HepG2 (cell line): ENCODE data around the gene MRPL39. TPM values are rescaled to one million over a fixed set of nuclear protein-coding genes. Genes with fewer than 3 reads are reported as not detected.

Experiments
- ATAC-seq: fragments of 200-7000 bp; cut with Tn5 transposase; 3 replicates; pipeline ENCODE4 v1.9.1; 2020; ENCODE audit warnings: mild to moderate bottlenecking, moderate library complexity
- BruUV-seq: library from RNA; stranded (reverse); fragments of 400-500 nt; replicated peaks from 2 replicates; lab custom pipeline; 2021; lab: Mats Ljungman, UMichigan
- CTCF ChIA-PET: fragments of 300-600 bp; formaldehyde crosslinking; extraction: SDS; loops from one replicate; lab custom pipeline; 2021; ENCODE audit warnings: low total read pairs, inconsistent platforms, low intra/inter-chr PET ratio; lab: Yijun Ruan, JAX
- POLR2A ChIA-PET: fragments of 350-600 bp; sonication (Branson Sonifier 250); formaldehyde crosslinking; loops from one replicate; lab custom pipeline; 2020; ENCODE audit warnings: antibody characterized with exemption, inconsistent platforms; lab: Yijun Ruan, JAX
- DNase-seq: peaks from one replicate; pipeline ENCODE4 v3.0.0-alpha.2; 2015; ENCODE audit warnings: low spot score
- FAIRE-seq: peaks from 3 replicates; lab custom pipeline; 2011; peaks lifted over from hg19 to GRCh38; lab: Jason Lieb, UNC
- H2AFZ ChIP-seq: one replicate; pipeline ENCODE4 v1.6.1; 2011; ENCODE audit warnings: low read length, inconsistent platforms
- H3K27ac ChIP-seq: fragments of 300-600 bp; 3 replicates; pipeline ENCODE4 v1.8.0; 2011; ENCODE audit warnings: mixed run types, mild to moderate bottlenecking, mixed read lengths, low read length, inconsistent platforms; ENCODE audit not compliant: insufficient read depth; ENCODE audit errors: extremely low read length
- H3K27me3 ChIP-seq, 2 experiments: fragments of 200-600 bp in 1 of 2; 2 replicates in 1 of 2; 3 replicates in 1 of 2; pipeline versions ENCODE4 v1.6.0 to v1.8.0; 2011; ENCODE audit warnings: low read length in 2 of 2, mild to moderate bottlenecking in 2 of 2, moderate library complexity in 2 of 2, inconsistent platforms in 1 of 2; ENCODE audit not compliant: insufficient read depth in 2 of 2, control insufficient read depth in 1 of 2
- H3K36me3 ChIP-seq, 2 experiments: fragments of 200-600 bp in 1 of 2; replicated peaks in 1 of 2; 2 replicates in 1 of 2; 3 replicates in 1 of 2; pipeline versions ENCODE4 v1.5.1 to v1.8.0; 2011; ENCODE audit warnings: low read length in 2 of 2, inconsistent platforms in 1 of 2; ENCODE audit not compliant: insufficient read depth in 2 of 2, control insufficient read depth in 1 of 2
- H3K4me1 ChIP-seq: 2 replicates; pipeline ENCODE4 v1.5.1; 2012; ENCODE audit warnings: low read length, inconsistent platforms; ENCODE audit not compliant: insufficient read depth
- H3K4me2 ChIP-seq: 2 replicates; pipeline ENCODE4 v1.6.0; 2011; ENCODE audit warnings: low read depth, low read length, inconsistent platforms
- H3K4me3 ChIP-seq, 3 experiments: fragments of 200-600 bp in 1 of 3; sonication (generic), shearing (Covaris generic) in 1 of 3; replicated peaks in 1 of 3; 2 replicates each; pipeline ENCODE4 v1.5.1; 2011 to 2016; ENCODE audit warnings: low read length in 3 of 3, inconsistent platforms in 2 of 3, low read depth in 2 of 3, mild to moderate bottlenecking in 2 of 3, control low read depth in 1 of 3, mixed read lengths in 1 of 3; ENCODE audit not compliant: insufficient read depth in 1 of 3
- H3K79me2 ChIP-seq: one replicate; pipeline ENCODE4 v1.6.1; 2011; ENCODE audit warnings: low read length, inconsistent platforms; ENCODE audit not compliant: insufficient read depth
- H3K9ac ChIP-seq: 2 replicates; pipeline ENCODE4 v1.6.0; 2011; ENCODE audit warnings: mild to moderate bottlenecking, low read depth, low read length, inconsistent platforms; ENCODE audit not compliant: insufficient read depth
- H3K9me3 ChIP-seq: 2 replicates; pipeline ENCODE4 v1.5.1; 2012; ENCODE audit warnings: mild to moderate bottlenecking, low read length
- H4K20me1 ChIP-seq: 2 replicates; pipeline ENCODE4 v1.6.0; 2011; ENCODE audit warnings: inconsistent platforms, mild to moderate bottlenecking, low read length, moderate library complexity; ENCODE audit not compliant: insufficient read depth
- ARNT2 ChIP-seq: sonication (generic); formaldehyde crosslinking; IDR thresholded peaks from 2 replicates; pipeline ENCODE4 v1.8.0; 2022; ENCODE audit warnings: mild to moderate bottlenecking, low read depth, missing genetic modification reagents, moderate library complexity
- KAT2B ChIP-seq: fragments of 150-350 bp; IDR thresholded peaks from 2 replicates; pipeline ENCODE4 v1.6.1; 2014; ENCODE audit warnings: low read depth, low read length, borderline replicate concordance
- LCORL ChIP-seq, 2 experiments: fragments of 450-650 bp in 1 of 2; sonication (generic) in 1 of 2; formaldehyde crosslinking in 1 of 2; IDR thresholded peaks; 2 replicates each; pipeline versions ENCODE4 v1.5.0 to v1.6.1; 2017 to 2020; ENCODE audit warnings: antibody characterized with exemption in 1 of 2, missing genetic modification reagents in 1 of 2
- MAFK ChIP-seq, 2 experiments: IDR thresholded peaks in 1 of 2; conservative IDR thresholded peaks in 1 of 2; 2 replicates each; pipeline ENCODE4 v1.6.1; 2011; ENCODE audit warnings: improper control_type of control experiment in 2 of 2, low read length in 2 of 2
- MBNL3 ChIP-seq: fragments of 250-450 bp; sonication (Bioruptor Pico); conservative IDR thresholded peaks from 2 replicates; pipeline ENCODE4 v1.8.0; 2022; ENCODE audit warnings: mild to moderate bottlenecking, inconsistent platforms
- PLRG1 ChIP-seq: fragments of 450-650 bp; conservative IDR thresholded peaks from 2 replicates; pipeline ENCODE4 v1.6.1; 2016
- SP5 ChIP-seq: IDR thresholded peaks from 2 replicates; pipeline ENCODE4 v1.6.1; 2016; ENCODE audit warnings: low read depth, borderline replicate concordance
- TBL1XR1 ChIP-seq: fragments of 150-350 bp; IDR thresholded peaks from 2 replicates; pipeline ENCODE4 v1.6.1; 2014; ENCODE audit warnings: borderline replicate concordance, low read length; ENCODE audit not compliant: partially characterized antibody
- ZKSCAN1 ChIP-seq: fragments of 150-350 bp; IDR thresholded peaks from 2 replicates; pipeline ENCODE4 v1.6.1; 2014; ENCODE audit warnings: low read length
- ZNF235 ChIP-seq: sonication (generic); formaldehyde crosslinking; IDR thresholded peaks from 2 replicates; pipeline ENCODE4 v1.8.1; 2023; ENCODE audit warnings: mild to moderate bottlenecking, missing genetic modification reagents, borderline replicate concordance
- ZNF432 ChIP-seq: sonication (generic); formaldehyde crosslinking; IDR thresholded peaks from 2 replicates; pipeline ENCODE4 v1.5.0; 2020; ENCODE audit warnings: missing genetic modification reagents, mild to moderate bottlenecking, borderline replicate concordance
- ZNF589 ChIP-seq: sonication (generic); formaldehyde crosslinking; conservative IDR thresholded peaks from 2 replicates; pipeline ENCODE4 v1.8.0; 2022; ENCODE audit warnings: mild to moderate bottlenecking, moderate library complexity, missing genetic modification reagents
- ZNF607 ChIP-seq: sonication (generic); formaldehyde crosslinking; IDR thresholded peaks from 2 replicates; pipeline ENCODE4 v1.5.1; 2020; ENCODE audit warnings: missing genetic modification reagents, mild to moderate bottlenecking, borderline replicate concordance
- ZNF737 ChIP-seq: sonication (generic); formaldehyde crosslinking; IDR thresholded peaks from 2 replicates; pipeline ENCODE4 v1.5.0; 2020; ENCODE audit warnings: missing genetic modification reagents, mild to moderate bottlenecking, borderline replicate concordance
- WGBS: methylation state at CpG from one replicate; pipeline ENCODE4 v1.1.6; 2017; ENCODE audit warnings: low lambda C conversion rate; 5-methylcytosine and 5-hydroxymethylcytosine counted together
- in situ Hi-C: cut with HindIII; loops from 2 replicates; pipeline ENCODE4 v1.10.0; 2017; ENCODE audit warnings: low pct_unique_long_range_greater_than_20kb; ENCODE audit not compliant: extremely low pct_ligation_motif_present
- intact Hi-C: fragments of 100-400 bp; cut with micrococcal nuclease; formaldehyde crosslinking; loops from one replicate; pipeline ENCODE4 v1.10.0; 2022; ENCODE audit not compliant: unreplicated experiment
- polyA plus RNA-seq, 8 experiments: library from polyadenylated mRNA; depleted of rRNA in 3 of 8; stranded (reverse) in 7 of 8; unstranded in 1 of 8; fragments of >200 nt; fragmentation: Illumina TruSeq in 4 of 8; extraction: Trizol in 4 of 8; gene quantifications; 2 replicates each; pipeline versions ENCODE4 v1.2.1 to v1.2.3, GENCODE V29; 2011 to 2016; ENCODE audit warnings: low read depth in 4 of 8, missing spikeins in 1 of 8, mixed read lengths in 1 of 8; ENCODE audit not compliant: insufficient read depth in 1 of 8
- total RNA-seq, 5 experiments: library from RNA; depleted of rRNA; stranded (reverse); fragments of >200 nt; fragmentation: Illumina TruSeq; extraction: Trizol; gene quantifications; 2 replicates each; pipeline ENCODE4 v1.2.3, GENCODE V29; 2016; ENCODE audit warnings: low read depth in 1 of 5
- TF ChIP-seq, protein P1 (sequence below): IDR thresholded peaks from 2 replicates; pipeline ENCODE4 v1.6.1; 2018; ENCODE audit warnings: missing genetic modification reagents
- TF ChIP-seq, protein P2 (sequence below): sonication (generic); formaldehyde crosslinking; IDR thresholded peaks from 2 replicates; pipeline ENCODE4 v1.4.0; 2020; ENCODE audit warnings: missing genetic modification reagents, mild to moderate bottlenecking, borderline replicate concordance
- TF ChIP-seq, protein P3 (sequence below): sonication (generic); formaldehyde crosslinking; IDR thresholded peaks from 2 replicates; pipeline ENCODE4 v1.4.0; 2020; ENCODE audit warnings: mild to moderate bottlenecking, missing genetic modification reagents, borderline replicate concordance
- TF ChIP-seq, protein P4 (sequence below): sonication (generic); formaldehyde crosslinking; conservative IDR thresholded peaks from 2 replicates; pipeline ENCODE4 v1.4.0; 2020; ENCODE audit warnings: missing genetic modification reagents

Gene MRPL39
- total and polyA plus RNA-seq, 2 of the 13 experiments (the other 11 are each of a cell fraction or from before 2014, with no cell fraction given) = 29.1 to 91.2 TPM

DNA sequence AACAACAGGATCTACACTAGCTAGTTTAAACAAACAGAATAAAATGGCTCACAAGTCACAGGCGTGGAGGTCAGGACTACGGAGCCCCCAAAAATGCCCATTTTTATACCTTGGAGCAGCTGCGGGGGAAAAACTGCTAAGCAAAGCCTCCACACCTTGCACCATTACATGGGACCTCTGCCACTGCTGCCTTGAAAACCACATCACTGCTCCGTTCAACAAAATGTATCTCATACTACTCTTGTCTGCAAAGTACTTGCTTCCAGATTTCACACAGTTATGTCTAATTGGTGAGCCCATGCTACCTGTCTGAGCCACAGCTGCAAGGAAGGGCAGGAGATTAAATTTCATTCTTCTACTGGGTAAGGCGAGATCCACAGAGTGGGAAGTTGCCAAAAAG, 24.4 kb downstream of the MRPL39 start:
- Histone ChIP-seq H3K27me3 (no peaks in the 10 kb centered on the region), H3K4me3 (no peak overlapping the region), H3K9me3 (no peaks in the 10 kb centered on the region), H3K79me2 (no peaks in the 10 kb centered on the region), H2AFZ (no peak overlapping the region), H3K4me2 (no peak overlapping the region), H3K36me3 (peaks cover 5 to 21% of the 10 kb centered on the region in 2 experiments; a peak in 4 of 5 replicates), H3K27ac (no peak overlapping the region), H3K4me1 (no peaks in the 10 kb centered on the region), H3K9ac (no peak overlapping the region), H4K20me1 (no peaks in the 10 kb centered on the region)
- ChIA-PET CTCF (no interaction called here), POLR2A (no interaction called here)
- ATAC-seq (no peak), DNase-seq (no peak), FAIRE-seq (no peak)
- no TSS peak for BruUV-seq
- WGBS = 97% methylated on average over 5 of the region's 5 CpGs
- intact Hi-C loops = no loop called here
- in situ Hi-C loops = no loop called here
- TF ChIP-seq MAFK (conservative IDR thresholded peaks at IDR 0.05 in 1 of 2, IDR thresholded peaks at IDR 0.05 in 1 of 2; ENCODE audit: low read length in 2 of 2) (no peak), ZNF432 (CRISPR knock-in tag) (no peak), SP5 (no peak), MBNL3 (CRISPR knock-in tag) (no peak), ZNF607 (CRISPR knock-in tag) (no peak), PLRG1 (no peak), ZKSCAN1 (no peak), ZNF589 (CRISPR knock-in tag) (no peak), LCORL (IDR thresholded peaks at IDR 0.05) (no peak), LCORL (CRISPR knock-in tag; IDR thresholded peaks at IDR 0.05) (no peak), ZNF737 (CRISPR knock-in tag) (no peak), ZNF235 (CRISPR knock-in tag) (no peak), KAT2B (no peak), ARNT2 (CRISPR knock-in tag) (no peak), TBL1XR1 (no peak)
- TF ChIP-seq, protein P1, sequence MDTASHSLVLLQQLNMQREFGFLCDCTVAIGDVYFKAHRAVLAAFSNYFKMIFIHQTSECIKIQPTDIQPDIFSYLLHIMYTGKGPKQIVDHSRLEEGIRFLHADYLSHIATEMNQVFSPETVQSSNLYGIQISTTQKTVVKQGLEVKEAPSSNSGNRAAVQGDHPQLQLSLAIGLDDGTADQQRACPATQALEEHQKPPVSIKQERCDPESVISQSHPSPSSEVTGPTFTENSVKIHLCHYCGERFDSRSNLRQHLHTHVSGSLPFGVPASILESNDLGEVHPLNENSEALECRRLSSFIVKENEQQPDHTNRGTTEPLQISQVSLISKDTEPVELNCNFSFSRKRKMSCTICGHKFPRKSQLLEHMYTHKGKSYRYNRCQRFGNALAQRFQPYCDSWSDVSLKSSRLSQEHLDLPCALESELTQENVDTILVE (CRISPR knock-in tag) = no peak
- TF ChIP-seq, protein P2, sequence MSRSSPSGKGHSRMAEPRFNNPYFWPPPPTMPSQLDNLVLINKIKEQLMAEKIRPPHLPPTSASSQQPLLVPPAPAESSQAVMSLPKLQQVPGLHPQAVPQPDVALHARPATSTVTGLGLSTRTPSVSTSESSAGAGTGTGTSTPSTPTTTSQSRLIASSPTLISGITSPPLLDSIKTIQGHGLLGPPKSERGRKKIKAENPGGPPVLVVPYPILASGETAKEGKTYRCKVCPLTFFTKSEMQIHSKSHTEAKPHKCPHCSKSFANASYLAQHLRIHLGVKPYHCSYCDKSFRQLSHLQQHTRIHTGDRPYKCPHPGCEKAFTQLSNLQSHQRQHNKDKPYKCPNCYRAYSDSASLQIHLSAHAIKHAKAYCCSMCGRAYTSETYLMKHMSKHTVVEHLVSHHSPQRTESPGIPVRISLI (CRISPR knock-in tag) = no peak
- TF ChIP-seq, protein P3, sequence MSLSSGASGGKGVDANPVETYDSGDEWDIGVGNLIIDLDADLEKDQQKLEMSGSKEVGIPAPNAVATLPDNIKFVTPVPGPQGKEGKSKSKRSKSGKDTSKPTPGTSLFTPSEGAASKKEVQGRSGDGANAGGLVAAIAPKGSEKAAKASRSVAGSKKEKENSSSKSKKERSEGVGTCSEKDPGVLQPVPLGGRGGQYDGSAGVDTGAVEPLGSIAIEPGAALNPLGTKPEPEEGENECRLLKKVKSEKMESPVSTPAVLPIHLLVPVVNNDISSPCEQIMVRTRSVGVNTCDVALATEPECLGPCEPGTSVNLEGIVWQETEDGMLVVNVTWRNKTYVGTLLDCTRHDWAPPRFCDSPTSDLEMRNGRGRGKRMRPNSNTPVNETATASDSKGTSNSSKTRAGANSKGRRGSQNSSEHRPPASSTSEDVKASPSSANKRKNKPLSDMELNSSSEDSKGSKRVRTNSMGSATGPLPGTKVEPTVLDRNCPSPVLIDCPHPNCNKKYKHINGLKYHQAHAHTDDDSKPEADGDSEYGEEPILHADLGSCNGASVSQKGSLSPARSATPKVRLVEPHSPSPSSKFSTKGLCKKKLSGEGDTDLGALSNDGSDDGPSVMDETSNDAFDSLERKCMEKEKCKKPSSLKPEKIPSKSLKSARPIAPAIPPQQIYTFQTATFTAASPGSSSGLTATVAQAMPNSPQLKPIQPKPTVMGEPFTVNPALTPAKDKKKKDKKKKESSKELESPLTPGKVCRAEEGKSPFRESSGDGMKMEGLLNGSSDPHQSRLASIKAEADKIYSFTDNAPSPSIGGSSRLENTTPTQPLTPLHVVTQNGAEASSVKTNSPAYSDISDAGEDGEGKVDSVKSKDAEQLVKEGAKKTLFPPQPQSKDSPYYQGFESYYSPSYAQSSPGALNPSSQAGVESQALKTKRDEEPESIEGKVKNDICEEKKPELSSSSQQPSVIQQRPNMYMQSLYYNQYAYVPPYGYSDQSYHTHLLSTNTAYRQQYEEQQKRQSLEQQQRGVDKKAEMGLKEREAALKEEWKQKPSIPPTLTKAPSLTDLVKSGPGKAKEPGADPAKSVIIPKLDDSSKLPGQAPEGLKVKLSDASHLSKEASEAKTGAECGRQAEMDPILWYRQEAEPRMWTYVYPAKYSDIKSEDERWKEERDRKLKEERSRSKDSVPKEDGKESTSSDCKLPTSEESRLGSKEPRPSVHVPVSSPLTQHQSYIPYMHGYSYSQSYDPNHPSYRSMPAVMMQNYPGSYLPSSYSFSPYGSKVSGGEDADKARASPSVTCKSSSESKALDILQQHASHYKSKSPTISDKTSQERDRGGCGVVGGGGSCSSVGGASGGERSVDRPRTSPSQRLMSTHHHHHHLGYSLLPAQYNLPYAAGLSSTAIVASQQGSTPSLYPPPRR = no peak
- TF ChIP-seq, protein P4, sequence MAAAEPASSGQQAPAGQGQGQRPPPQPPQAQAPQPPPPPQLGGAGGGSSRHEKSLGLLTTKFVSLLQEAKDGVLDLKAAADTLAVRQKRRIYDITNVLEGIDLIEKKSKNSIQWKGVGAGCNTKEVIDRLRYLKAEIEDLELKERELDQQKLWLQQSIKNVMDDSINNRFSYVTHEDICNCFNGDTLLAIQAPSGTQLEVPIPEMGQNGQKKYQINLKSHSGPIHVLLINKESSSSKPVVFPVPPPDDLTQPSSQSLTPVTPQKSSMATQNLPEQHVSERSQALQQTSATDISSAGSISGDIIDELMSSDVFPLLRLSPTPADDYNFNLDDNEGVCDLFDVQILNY (CRISPR knock-in tag) = no peak
